CD4-positive, alpha-beta T cell treated with Interferon alpha-2 for 1 hour (primary cell): ENCODE measurements around the gene PLCD1.
A peak's percentile ranks its signal among the peaks of the same experiment; 100 is the strongest.
"Not testable (repeated sequence)": the region's sequence is repeated elsewhere in the genome, so short reads cannot be mapped to it uniquely, and the experiment has no call there.

Source experiments
- DNase-seq, 2 donors: peaks; one replicate each; pipeline ENCODE4 v3.0.0-alpha.2; 2020 to 2022

Gene PLCD1

DNA sequence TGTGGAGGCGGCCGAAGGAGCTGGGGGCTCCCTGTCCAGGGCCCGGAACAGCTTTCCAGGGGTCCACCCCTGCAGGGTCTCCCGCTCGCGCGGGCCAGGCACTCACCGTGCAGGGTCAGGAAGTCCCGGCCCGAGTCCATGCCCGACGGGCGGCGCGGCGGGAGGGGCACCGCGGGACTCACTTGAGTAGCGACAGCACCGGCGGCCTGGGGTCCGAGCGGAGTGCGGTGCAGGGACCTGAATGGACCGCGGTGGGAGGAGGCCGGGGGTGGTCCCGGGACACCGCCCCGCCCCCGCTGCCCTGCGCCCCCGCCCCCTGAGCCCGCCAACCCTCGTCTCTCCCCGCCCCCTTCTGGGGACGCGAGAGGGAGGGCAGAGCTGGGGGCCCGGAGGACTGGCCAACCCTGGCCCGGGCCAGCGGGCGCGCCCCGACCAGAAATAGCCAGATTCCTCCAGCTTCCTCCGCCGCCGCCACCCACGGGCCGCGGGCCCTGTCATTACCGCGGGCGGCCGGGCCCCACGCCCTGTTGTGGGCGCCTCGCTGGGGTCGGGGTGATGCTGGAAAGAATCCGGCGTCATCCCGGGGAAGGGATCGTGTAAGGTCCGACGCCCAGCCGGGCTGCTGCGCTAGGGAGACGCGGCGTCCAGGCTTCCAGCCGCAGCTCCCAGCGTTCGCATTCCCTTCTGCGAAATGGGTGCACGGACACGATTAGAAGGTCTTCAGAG, at the start of gene PLCD1:
TSS of gene PLCD1 (minus strand) at position 243 of the 726 bp plus-strand sequence. CDS start at position 140, 103 bp downstream.
- DNase-seq: peak; percentile 36 to 73

DNA sequence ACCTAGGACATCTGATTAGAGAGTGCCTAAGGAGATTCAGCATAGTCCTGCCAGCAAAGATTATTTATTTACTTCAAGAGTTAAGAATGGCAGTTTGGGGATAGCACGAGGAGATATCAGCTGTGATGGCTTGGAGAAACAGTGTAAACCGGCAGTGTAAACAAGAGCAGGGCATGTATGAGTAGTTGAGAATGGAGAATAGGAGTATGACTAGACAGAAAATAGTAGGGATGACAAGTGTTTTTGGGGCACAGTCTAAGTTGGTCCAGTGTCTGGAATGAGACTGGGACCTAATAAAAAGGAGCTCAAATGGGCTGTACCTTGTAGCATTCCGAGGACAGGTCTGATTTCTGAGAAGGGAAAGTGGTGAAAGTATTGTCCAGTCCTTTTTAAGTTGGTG, 47.6 kb upstream of the PLCD1 start:
- DNase-seq: not testable (repeated sequence)

DNA sequence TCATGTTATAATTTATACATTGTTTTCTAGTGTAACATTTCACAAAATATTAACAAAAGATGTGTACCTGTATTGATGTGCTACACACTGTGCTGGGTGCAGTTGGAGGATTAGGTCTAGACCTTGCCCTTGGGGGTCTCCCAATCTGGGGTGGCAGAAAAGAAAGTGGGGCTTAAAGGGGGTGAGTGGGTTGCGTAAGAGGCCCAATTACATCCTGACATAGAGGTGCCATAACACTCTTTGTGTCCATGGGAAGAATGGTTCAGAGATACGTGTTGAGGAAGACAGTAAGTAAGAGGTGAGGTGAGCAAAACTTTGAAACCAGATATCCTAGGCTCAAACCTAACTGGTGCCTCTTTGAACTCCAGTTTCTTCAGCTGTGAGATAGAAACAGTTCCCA, 40.6 kb upstream of the PLCD1 start:
- no peak for DNase-seq

DNA sequence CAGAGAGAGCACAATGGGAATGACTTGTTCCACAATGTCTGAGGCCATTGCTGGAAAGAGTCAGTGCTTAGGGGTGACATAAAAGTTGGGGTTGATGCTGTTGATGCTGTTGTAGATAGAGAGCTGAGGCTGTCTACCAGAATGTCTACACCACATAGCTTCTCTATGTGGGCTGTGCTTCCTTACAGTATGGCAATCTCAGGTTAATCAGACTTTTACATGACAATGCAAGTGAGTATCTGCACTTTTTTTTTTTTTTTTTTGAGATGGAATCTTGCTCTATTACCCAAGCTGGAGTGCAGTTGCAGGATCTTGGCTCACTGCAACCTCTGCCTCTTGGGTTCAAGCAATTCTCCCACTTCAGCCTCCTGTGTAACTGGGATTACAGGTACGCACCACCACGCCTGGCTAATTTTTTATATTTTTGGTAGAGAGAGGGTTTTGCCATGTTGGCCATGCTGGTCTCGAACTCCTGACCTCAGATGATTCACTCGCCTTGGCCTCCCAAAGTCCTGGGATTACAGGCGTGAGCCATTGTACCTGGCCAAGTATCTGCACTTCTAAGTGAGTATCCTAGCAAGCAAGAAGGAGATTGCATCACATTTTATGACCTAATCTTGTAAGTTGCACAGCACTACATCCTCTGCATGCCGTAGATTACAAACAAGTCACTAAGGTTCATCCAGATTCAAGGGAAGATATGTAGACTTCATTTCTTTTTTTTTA, 38.2 kb upstream of the PLCD1 start:
- no peak for DNase-seq

DNA sequence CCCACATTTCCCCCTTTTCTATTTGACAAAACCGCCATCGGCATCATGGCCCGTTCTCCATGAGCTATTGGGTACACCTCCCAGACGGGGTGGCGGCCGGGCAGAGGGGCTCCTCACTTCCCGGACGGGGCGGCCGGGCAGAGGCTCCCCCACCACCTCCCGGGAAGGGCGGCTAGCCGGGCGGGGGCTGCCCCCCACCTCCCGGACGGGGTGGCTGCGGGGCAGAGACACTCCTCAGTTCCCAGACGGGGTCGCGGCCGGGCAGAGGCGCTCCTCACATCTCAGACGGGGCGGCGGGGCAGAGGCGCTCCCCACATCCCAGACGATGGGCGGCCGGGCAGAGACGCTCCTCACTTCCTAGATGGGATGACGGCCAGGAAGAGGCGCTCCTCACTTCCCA, 35.0 kb upstream of the PLCD1 start:
- DNase-seq: not testable (repeated sequence)

DNA sequence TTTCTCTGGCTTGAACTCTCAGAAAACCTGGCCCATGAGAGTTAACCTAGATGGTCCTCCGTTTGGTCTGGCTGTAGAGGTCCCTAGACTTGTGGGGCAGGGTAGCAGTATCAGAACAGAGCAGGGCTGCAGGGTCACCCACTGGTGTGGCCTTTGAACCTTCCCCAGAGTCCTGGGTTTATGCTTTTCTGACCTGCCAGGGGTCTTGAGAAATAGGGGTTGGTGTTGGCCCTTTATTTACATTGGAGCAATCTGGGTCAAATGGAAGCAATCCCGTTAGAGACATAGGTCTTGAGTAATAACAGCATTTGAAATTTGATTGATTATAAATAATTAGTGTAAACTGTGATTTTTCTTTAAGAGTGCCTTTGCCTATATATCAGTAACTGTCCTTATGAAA, 33.4 kb upstream of the PLCD1 start:
- DNase-seq: no peak

DNA sequence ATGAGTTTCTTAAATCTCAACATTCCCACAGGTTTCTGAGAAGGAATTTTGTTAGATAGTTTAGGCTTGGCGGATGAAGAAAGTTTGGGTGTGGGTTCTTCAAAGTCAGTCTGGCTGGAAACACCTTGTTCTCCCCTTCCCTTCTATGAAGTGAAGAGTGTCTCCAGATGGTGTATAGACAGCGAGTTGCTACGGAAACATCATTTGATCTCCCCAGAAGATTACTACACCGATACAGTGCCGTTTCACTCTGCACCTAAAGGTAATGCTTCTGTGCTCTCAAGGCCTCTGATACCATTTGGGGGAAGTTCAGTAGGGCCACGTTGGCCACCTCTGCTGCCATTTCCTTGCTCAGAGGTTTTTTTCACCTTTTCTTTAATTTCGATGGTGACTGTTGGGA, 30.1 kb upstream of the PLCD1 start:
- no peak for DNase-seq

DNA sequence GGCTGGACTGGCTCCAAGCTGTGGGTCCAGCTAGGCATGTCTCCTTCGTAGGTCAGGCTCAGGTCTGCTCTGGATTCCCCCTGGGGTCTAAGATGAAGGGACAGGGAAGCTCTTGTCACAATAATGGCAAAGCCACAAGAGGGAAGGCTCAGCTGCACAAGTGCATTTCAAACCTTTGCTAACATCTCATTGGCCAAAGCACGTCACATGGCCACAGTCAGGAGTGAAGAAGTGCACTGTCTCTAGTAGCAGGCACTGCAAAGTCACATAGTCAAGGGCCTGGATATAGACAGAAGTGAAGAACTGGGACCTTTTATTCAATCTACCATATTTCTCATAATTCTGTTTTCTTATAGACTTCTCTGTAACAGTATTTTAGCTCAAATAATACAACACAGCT, 29.7 kb upstream of the PLCD1 start:
- DNase-seq: no peak

DNA sequence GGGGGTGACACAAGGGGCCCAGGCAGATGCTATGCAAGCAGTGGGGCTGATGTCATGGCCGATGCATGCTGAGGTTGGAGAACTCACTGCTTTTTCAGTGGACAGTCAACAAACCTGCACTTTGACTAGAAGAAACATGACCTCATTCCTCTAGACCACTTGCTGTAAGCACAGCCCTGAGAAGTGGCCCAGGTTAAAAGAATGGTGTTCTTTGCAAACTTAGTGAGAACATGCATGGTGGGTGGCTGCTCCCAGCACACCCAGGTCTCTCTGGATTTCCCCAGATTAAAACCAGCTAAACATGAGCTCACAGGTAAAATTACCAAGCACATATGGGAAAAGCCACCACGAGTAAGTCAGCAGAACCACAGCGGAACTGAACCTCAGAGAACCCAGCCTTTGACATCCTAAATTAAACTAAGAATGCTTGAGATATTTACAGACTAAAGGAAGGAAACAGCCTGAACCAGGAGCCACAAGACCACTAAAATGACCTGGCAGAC, 25.1 kb upstream of the PLCD1 start:
- no peak for DNase-seq

DNA sequence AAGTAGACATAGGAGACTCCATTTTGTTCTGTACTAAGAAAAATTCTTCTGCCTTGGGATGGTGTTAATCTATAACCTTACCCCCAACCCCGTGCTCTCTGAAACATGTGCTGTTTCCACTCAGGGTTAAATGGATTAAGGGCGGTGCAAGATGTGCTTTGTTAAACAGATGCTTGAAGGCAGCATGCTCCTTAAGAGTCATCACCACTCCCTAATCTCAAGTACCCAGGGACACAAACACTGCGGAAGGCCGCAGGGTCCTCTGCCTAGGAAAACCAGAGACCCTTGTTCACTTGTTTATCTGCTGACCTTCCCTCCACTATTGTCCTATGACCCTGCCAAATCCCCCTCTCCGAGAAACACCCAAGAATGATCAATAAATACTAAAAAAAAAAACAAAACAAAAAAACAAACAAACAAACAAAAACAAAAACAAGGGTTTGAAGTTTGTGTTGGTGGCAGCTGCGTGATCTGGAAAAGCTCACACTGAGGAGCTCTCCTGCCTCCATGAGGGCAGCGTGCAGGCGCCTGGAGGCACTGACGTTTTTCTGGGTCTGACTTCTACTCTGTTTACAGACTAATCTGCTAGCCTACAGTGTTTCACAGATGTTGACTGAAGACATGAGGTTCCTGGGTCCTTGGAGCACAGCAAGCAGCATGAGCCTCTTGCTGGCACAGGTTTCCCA, 24.5 kb upstream of the PLCD1 start:
- DNase-seq: not testable (repeated sequence)

DNA sequence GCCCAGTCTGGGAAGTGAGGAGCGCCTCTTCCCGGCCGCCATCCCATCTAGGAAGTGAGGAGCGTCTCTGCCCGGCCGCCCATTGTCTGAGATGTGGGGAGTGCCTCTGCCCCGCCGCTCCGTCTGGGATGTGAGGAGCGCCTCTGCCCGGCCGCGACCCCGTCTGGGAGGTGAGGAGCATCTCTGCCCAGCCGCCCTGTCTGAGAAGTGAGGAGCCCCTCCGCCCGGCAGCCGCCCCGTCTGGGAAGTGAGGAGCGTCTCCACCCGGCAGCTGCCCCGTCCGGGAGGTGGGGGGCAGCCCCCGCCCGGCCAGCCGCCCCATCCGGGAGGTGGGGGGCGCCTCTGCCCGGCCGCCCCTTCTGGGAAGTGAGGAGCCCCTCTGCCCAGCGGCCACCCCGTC, 23.8 kb upstream of the PLCD1 start:
- not testable (repeated sequence) for DNase-seq

DNA sequence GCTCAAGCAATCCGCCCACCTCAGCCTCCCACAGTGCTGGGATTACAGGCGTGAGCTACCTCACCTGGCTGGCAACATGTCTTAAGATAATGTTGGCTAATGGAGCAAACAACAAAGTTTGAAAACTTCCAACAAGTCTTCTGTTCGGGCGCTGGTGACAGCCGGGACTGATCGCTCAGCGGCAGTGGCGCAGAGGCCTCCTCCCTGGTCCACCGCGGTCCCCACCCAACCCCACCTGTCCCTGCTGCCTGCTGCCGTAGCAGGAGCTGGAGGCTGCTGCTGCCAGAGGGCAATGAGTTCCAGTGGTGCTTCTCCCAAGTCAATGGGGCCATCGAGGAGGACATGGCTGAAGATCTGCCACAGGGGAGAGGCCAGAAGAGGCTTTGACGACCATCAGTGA, 21.7 kb upstream of the PLCD1 start:
- DNase-seq: no peak

DNA sequence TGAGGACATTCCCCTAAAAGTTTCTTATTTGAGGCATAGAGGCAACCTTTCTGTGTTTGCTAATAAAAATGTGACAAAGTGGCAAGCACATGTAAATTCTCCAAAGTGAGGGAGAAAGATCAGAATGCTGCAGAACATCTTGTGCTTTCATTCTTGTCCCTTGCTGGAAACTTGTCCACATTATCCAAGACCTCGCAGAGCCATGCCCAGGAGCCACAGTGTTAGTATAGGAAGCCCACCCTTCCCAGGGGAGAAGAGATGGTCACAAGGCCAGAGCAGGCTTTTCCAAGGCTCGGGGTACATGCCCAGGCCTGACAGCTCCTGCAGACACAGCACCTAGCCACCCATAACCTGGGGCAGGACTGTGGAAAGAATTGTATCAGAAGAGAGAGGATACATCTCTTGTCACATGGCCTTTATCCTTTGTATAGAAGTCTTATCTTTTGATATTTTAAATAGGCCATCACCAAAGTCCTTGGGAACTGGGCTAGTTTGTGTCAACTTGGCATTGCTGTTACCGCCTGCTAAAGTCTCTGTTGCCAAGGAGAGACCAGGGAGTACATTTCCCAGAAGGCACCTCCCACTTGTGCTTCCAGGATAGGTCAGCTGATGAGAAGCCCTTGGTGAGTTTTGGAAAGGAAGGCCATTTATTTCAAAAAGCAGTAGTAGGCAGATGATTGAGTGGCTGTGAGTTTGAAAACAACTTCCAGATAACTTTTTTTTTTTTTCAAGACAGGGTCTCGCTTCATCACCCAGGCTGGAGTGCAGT, 20.1 kb upstream of the PLCD1 start:
- DNase-seq: no peak

DNA sequence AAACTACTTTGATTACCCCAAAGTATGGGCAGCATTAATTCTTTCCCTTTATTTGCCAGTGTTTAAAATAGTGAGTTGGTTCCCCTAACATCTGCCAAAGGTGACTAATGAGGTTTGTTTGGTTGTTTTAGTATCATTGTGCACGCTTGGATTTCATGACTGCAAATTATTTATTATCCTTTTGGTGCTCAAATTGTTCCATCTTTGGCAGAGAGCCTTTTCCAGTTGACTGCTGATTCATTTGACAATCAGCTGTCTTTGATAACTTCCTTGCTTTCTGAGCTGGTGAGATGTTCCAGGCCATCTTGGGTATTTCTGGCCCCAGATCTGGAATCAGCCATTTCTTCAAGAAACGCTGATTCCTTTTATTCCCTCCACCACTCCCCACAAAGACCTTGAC, 18.5 kb upstream of the PLCD1 start:
- DNase-seq: no peak

DNA sequence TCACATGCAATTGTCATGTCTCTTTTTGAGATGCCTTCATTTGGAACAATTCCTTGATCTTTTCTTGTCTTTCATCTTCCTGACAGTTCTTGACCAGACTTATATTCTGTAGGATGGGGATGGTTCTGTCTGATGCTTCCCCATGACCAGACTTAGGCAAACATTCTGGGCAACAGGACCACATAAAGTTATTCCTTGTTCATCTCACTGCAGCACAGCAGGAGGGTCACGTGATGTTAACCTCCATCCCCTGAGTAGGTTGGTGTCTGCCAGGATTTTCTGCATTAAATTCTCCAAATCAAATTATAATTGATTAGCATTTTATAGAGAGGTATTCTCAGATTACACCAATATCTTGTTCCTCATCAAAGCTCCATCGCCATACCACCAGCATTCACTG, 17.4 kb upstream of the PLCD1 start:
- no peak for DNase-seq

DNA sequence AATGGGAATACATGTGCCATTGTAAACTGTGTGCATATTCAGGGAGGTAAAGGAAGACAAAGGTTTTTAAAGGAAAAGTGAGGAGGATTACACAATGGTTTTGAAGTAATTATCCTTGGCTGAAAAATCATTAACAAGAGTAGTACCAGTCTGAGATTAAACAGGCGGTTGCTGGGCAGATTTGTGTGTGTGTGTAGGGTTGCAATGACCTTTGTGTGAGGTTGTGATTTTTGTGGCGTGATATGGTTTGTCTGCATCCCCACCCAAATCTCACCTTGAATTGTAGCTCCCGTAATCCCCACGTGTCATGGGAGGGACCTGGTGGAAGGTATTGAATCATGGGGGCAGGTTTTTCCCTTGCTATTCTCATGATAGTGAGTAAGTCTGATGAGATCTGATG, 16.6 kb upstream of the PLCD1 start:
- no peak for DNase-seq

DNA sequence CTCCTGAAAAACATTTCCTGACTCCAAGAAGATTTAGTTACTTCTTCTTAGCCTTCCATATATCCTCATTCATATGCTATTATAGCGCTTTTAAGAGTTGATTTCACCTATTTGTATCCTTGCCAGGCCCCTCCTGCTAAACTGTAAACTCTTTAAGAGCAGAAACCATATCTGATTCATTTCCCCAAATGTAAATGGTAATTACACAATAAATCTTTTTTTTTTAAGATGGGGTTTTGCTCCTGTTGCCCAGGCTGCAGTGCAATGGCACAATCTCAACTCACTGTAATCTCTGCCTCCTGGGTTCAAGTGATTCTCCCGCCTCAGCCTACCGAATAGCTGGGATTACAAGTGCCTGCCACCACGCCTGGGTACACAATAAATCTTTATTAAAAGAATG, 14.0 kb upstream of the PLCD1 start:
- DNase-seq: no peak

DNA sequence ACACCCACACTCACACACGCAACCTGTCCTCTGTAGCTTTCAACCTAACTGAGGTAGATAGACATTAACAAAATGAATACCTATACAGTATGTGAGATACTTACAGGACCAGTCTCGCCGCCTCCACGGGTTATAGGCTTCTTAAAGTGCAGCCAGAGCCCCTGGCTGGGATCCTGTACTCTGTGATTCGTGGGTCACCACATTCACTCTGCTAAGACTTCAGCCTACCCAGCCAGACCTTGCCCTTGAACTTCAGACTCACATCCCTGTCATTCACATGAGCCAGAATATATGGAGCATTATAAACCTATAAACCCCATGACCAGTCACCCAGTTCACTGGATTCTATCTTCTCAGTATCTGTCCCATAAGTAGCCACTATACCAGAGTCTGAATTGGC, 11.0 kb upstream of the PLCD1 start:
- no peak for DNase-seq

DNA sequence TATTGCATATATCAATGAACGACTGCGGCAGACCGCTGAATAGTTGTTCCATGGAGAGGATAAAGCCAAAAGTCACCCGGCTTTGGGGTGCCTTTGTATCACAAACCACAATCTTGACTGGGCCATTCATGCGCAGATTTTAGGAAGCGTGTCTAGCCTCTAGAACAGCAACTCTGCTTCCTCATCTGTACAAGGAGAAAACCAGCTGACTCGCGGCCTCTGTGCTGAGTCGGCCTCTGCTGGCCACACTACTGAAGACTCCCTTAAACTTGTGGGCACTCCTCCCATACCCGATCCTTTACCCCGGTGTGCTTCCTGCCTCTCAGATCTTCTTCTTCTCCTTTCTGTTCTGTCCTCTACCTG, 10.4 kb upstream of the PLCD1 start:
- peak; percentile 72 for DNase-seq

DNA sequence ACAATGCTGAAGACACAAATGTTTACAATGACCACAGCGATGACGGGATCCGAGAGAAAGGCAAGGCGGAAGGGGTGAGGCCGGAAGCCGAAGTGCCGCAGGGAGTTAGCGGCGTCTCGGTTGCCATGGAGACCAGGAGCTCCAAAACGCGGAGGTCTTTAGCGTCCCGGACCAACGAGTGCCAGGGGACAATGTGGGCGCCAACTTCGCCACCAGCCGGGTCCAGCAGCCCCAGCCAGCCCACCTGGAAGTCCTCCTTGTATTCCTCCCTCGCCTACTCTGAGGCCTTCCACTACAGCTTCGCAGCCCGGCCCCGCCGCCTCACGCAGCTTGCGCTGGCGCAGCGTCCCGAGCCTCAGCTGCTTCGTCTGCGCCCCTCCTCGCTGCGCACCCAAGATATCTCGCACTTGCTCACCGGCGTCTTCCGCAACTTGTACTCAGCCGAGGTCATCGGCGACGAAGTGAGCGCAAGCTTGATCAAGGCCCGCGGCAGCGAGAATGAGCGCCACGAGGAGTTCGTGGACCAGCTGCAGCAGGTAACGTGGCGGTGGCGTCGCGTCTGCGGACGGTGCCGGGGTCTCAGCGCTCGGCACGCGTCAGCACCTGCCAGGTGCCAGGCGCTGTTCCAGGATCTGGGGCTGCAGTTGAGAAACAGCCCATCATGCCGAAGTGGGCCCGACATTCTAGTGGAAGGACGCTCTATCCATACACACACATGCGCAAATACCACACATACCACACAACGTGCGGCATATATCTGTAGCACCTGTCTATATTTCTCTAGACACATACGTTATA, 9.9 kb upstream of the PLCD1 start, which contains the start of gene DLEC1:
TSS of gene DLEC1 (plus strand) at position 108 of the 798 bp plus-strand sequence. CDS start at position 126, 18 bp downstream.
- peak; percentile 85 to 89 for DNase-seq

DNA sequence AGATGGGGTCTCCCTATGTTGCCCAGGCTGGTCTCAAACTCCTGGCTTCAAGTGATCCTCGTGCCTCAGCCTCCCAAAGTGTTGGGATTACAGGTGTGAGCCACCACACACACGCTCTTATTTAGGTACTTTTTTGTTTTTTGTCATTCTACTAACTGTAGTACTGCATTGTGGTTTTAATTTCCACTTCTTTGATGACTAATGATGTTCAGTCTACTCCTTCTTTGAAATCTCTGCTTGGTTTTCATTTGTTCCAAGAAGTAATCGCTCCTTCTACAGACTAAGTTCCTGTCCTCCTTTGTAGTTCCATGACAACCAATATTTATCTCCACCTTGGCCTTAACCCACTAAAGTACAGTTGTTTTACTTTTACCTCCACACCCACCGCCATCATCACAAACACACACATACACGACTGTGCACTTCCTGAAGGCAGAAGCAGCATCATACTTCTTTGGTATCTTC, 9.0 kb upstream of the PLCD1 start:
- DNase-seq: peak; percentile 43 to 84

DNA sequence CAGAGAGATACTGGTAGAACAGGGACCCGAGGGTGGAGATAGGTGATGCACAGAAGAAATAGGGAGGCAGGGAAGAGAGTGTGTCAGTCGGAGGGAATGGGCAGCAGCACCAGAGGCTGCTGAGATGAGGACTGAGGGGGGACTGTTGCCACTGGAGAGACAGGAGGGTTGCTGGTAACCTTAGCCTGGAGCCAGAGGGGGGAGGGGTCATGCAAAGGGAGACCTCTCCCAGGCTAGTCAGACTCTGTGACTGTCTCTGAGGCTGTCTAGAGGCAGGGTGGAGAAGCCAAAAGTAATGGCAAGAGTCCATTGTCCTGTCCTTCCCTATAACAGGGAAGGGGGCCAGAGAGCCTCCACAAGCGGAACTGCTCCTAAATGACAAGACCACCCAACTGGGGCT, 7.5 kb upstream of the PLCD1 start:
- no peak for DNase-seq
